Lower leg skin (tissue), 4 donors: ENCODE measurements around the gene CDH11. TPM values are rescaled to one million over a fixed set of nuclear protein-coding genes. Genes with fewer than 3 reads are reported as not detected.

Experiments used
- DNase-seq, 2 donors: peaks; one replicate each; pipeline ENCODE4 v3.0.0-alpha.2; 2019; ENCODE audit warnings: low spot score in 2 of 2
- H3K4me3 ChIP-seq: fragments of 200-600 bp; sonication (generic); 2 replicates; pipeline ENCODE4 v1.5.1; 2017; ENCODE audit warnings: mild to moderate bottlenecking, low read depth; ENCODE audit not compliant: poor library complexity, severe bottlenecking
- POLR2A ChIP-seq, 2 donors: fragments of 450-650 bp; IDR thresholded peaks; one replicate each; pipeline ENCODE4 v1.6.1; 2016 to 2017; ENCODE audit warnings: antibody characterized with exemption in 2 of 2, mild to moderate bottlenecking in 1 of 2, moderate library complexity in 1 of 2
- whole genome bisulfite sequencing, 2 donors: methylation state at CpG; one replicate each; pipeline ENCODE4 v1.1.5; 2018; 5-methylcytosine and 5-hydroxymethylcytosine counted together
- intact Hi-C: fragments of 100-400 bp; cut with DNase I; formaldehyde crosslinking; loops from one replicate; pipeline ENCODE4 v1.15.0; 2023; ENCODE audit warnings: low total_unique reads
- total RNA-seq, 4 donors: library from RNA; depleted of rRNA; stranded (reverse); fragments of >200 nt; gene quantifications; one replicate each; pipeline ENCODE4 v1.1.0, GENCODE V29; 2016
- TF ChIP-seq, protein P1 (sequence below), 3 donors: fragments of 450-650 bp; IDR thresholded peaks; one replicate each; pipeline ENCODE4 v1.5.1; 2016; ENCODE audit warnings: antibody characterized with exemption in 3 of 3, mild to moderate bottlenecking in 3 of 3, moderate library complexity in 2 of 3

The CDH11 gene
- total RNA-seq, 4 donors from 2014 or later = 37.4 to 78.8 (median 47.5) TPM

- intact Hi-C loops = no loop called here
- DNase-seq = no peak
- no peak overlapping the region for H3K4me3 ChIP-seq
- 56 to 61% methylated on average over 2 of the region's 2 CpGs for WGBS, 2 donors
- TF ChIP-seq POLR2A (IDR thresholded peaks at IDR 0.05) = no peak
- TF ChIP-seq, protein P1, sequence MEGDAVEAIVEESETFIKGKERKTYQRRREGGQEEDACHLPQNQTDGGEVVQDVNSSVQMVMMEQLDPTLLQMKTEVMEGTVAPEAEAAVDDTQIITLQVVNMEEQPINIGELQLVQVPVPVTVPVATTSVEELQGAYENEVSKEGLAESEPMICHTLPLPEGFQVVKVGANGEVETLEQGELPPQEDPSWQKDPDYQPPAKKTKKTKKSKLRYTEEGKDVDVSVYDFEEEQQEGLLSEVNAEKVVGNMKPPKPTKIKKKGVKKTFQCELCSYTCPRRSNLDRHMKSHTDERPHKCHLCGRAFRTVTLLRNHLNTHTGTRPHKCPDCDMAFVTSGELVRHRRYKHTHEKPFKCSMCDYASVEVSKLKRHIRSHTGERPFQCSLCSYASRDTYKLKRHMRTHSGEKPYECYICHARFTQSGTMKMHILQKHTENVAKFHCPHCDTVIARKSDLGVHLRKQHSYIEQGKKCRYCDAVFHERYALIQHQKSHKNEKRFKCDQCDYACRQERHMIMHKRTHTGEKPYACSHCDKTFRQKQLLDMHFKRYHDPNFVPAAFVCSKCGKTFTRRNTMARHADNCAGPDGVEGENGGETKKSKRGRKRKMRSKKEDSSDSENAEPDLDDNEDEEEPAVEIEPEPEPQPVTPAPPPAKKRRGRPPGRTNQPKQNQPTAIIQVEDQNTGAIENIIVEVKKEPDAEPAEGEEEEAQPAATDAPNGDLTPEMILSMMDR (IDR thresholded peaks at IDR 0.05) = no peak
Observed at GRCh38 chr16:65119435-65119834, 2.4 kb downstream of the CDH11 start.

DNA sequence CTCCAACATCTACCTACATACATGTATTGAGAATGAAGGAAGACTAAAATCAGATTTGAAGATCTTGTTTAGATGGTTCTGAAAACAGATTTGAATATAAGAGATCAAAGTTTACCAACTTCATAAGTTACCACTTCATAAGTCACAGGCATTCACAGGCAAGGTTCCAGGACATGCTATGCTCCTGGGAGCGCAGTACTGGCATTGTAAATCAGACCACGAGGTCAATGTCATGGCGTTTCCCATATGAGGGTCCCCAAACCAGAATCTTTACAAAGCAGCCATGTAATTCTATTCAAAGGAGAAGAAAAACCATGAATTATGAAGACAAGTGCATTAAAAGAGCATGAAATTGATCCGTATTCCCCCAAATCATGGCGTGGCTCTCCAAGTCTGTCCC is 3.0 kb downstream of the CDH11 start:
- WGBS, 2 donors = 62 to 65% methylated on average over 5 of the region's 5 CpGs
- TF ChIP-seq, protein P1 (IDR thresholded peaks at IDR 0.05) = no peak
- no peak for TF ChIP-seq POLR2A (IDR thresholded peaks at IDR 0.05)
- DNase-seq = no peak
- H3K4me3 ChIP-seq = no peak overlapping the region
- intact Hi-C loops = no loop called here

DNA sequence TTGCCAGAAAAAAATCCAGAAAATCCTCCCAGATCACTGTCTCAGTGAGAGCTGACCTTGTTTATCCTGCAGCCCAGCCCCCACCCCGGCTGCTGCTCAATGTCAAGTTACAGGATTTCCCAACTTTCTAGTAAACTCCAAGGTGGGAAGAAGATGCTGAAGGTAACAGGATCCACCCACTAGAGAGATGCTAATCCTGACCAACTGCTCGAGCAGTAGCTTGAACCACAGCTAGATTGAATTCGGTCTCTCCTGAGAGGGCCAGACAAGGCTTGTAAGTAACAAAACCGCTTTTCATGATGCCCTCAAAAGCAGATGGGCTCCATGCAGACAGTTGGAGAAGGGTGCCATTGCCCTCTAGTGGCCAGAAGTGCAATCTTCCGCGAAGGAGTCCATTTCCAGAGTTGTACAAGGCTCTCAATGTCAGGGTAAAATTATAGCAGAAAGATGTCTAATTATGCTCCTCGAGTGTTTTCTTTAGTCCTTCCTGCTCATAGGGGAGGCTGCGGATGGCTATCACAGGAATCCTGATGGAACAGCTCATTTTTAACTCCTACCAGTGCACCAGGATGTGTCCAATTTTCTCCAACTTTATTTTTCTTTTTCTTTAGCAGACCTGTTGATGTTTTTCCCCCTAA is 3.9 kb downstream of the CDH11 start:
- TF ChIP-seq, protein P1 (IDR thresholded peaks at IDR 0.05) = peak in 1 of 3 donors; percentile 53
- TF ChIP-seq POLR2A (IDR thresholded peaks at IDR 0.05) = no peak
- peak; percentile 59 to 89 for DNase-seq
- intact Hi-C loops = no loop called here
- 6 to 7% methylated on average over 8 of the region's 8 CpGs for WGBS, 2 donors
- H3K4me3 ChIP-seq = no peak overlapping the region

DNA sequence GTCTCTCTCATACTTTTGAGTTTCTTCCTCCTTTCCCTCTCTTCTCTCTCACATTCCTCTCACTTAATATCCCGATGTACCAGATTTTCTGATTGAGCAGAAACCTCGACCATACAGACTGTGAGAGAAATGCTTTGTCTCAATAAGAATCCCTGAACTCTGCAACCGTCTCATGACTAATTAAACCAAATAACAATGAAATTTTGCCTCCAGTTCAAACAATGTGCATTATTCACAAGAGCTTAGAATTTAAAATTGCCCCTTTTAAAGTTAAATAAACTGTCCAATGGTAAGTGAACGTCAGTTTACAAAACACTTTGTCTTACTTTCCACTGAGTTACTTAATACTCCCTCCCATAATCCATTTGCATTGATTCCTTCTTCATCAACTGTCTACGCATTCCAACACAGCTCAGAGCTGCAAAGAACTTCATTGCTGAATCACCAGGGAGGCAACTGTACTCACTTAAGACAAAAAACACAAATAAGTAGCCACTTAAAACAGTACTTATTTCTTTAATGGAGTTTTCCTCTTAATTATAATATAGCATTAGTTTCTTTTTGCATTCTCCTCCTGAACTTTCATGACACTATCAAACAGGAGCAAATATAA is 4.9 kb downstream of the CDH11 start:
- no peak for TF ChIP-seq POLR2A (IDR thresholded peaks at IDR 0.05)
- TF ChIP-seq, protein P1 (IDR thresholded peaks at IDR 0.05) = no peak
- intact Hi-C loops = no loop called here
- WGBS, 2 donors = 77 to 81% methylated on average over 5 of the region's 5 CpGs
- no peak overlapping the region for H3K4me3 ChIP-seq
- DNase-seq = no peak

DNA sequence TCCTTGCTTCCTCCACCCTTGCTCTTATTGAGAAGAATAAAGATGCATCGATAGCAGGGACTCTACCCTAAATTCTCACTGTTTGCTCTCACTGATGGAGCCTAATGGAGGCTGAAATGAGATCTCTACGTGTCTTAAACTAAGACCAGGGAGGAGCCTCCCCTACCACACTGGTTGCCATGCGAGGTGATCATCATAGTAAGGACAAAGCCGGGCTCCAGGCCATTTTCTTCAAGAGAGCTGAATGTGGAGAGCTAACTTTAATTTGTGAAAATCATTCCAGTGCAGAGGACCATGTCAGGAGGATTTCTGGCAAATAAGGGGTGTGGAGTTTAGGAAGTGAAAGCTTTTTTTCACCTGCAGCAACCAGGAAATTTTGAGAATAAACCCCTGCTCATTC is 5.6 kb downstream of the CDH11 start:
- WGBS, 2 donors = 70 to 77% methylated on average over 4 of the region's 4 CpGs
- no peak for DNase-seq
- TF ChIP-seq, protein P1 (IDR thresholded peaks at IDR 0.05) = no peak
- TF ChIP-seq POLR2A (IDR thresholded peaks at IDR 0.05) = no peak
- intact Hi-C loops = no loop called here
- no peak overlapping the region for H3K4me3 ChIP-seq
